ENCODE results near the gene ZNF430.

DNA sequence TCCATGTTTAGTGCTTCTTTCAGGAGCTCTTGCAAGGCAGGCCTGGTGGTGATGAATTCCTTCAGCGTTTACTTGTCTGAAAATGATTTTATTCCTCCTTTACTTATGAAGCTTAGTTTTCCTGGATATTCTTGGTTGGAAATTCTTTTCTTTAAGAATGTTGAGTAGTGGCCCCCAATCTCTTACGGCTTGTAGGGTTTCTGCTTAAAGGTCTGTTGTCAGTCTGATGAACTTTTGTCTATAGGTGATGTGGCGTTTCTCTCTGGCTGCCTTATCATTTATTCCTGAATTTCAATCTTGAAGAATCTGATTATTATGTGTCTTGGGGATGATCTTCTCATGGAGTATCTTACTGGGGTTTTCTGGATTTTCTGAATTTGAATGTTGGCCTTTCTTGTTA, 26.0 kb downstream of the ZNF430 start:
- TF ChIP-seq RARB (CRISPR knock-in tag; IDR thresholded peaks at IDR 0.05) (no peak), ZFP3 (CRISPR knock-in tag; IDR thresholded peaks at IDR 0.05) (no peak), ARNTL (CRISPR knock-in tag; IDR thresholded peaks at IDR 0.05; ENCODE audit: borderline replicate concordance, low read depth) (no peak), ISL1 (CRISPR knock-in tag; IDR thresholded peaks at IDR 0.05) (no peak)
- TF ChIP-seq, protein P1, sequence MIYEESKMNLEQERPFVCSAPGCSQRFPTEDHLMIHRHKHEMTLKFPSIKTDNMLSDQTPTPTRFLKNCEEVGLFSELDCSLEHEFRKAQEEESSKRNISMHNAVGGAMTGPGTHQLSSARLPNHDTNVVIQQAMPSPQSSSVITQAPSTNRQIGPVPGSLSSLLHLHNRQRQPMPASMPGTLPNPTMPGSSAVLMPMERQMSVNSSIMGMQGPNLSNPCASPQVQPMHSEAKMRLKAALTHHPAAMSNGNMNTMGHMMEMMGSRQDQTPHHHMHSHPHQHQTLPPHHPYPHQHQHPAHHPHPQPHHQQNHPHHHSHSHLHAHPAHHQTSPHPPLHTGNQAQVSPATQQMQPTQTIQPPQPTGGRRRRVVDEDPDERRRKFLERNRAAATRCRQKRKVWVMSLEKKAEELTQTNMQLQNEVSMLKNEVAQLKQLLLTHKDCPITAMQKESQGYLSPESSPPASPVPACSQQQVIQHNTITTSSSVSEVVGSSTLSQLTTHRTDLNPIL (CRISPR knock-in tag; IDR thresholded peaks at IDR 0.05; ENCODE audit: low read depth), result no peak
- TF ChIP-seq, protein P2, sequence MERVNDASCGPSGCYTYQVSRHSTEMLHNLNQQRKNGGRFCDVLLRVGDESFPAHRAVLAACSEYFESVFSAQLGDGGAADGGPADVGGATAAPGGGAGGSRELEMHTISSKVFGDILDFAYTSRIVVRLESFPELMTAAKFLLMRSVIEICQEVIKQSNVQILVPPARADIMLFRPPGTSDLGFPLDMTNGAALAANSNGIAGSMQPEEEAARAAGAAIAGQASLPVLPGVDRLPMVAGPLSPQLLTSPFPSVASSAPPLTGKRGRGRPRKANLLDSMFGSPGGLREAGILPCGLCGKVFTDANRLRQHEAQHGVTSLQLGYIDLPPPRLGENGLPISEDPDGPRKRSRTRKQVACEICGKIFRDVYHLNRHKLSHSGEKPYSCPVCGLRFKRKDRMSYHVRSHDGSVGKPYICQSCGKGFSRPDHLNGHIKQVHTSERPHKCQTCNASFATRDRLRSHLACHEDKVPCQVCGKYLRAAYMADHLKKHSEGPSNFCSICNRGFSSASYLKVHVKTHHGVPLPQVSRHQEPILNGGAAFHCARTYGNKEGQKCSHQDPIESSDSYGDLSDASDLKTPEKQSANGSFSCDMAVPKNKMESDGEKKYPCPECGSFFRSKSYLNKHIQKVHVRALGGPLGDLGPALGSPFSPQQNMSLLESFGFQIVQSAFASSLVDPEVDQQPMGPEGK (CRISPR knock-in tag; IDR thresholded peaks at IDR 0.05; ENCODE audit: borderline replicate concordance), result no peak

Measured in SK-N-SH treated with all-trans-retinoic acid at 6 μM for 48 hours (cell line).